Lung microvascular endothelial cell (primary cell): ENCODE results near the gene MAPKAPK2. TPM values are rescaled to one million over a fixed set of nuclear protein-coding genes. Genes with fewer than 3 reads are reported as not detected.

Source experiments
- DNase-seq, 2 donors: peaks; one replicate each; pipeline versions ENCODE4 v3.0.0 to v3.0.0-alpha.2; 2010; ENCODE audit warnings: low read depth in 2 of 2
- total RNA-seq: library from RNA; depleted of rRNA; stranded (reverse); fragments of >200 nt; gene quantifications from 2 replicates; pipeline ENCODE4 v1.2.1, GENCODE V29; 2014

Gene MAPKAPK2
- total RNA-seq, 1 donor from 2014 or later, result 30.2 TPM

- DNase-seq, result no peak
These were observed 17.6 kb downstream of the MAPKAPK2 start for GRCh38 chr1:206702260-206702659.

GRCh38 chr1:206702803-206703202 is 18.1 kb downstream of the MAPKAPK2 start:
- no peak for DNase-seq

GRCh38 chr1:206703661-206704060 is 19.0 kb downstream of the MAPKAPK2 start:
- DNase-seq, result no peak

GRCh38 chr1:206704226-206704625 is 19.5 kb downstream of the MAPKAPK2 start:
- DNase-seq, result peak in 1 of 2 donors; percentile 62

GRCh38 chr1:206705191-206705590 is 20.5 kb downstream of the MAPKAPK2 start:
- DNase-seq, result no peak

- DNase-seq, result no peak
These were observed 21.1 kb downstream of the MAPKAPK2 start for GRCh38 chr1:206705726-206706297.

- no peak for DNase-seq
These were observed 21.6 kb downstream of the MAPKAPK2 start for GRCh38 chr1:206706298-206706791.

GRCh38 chr1:206706806-206707366 is 22.2 kb downstream of the MAPKAPK2 start:
- no peak for DNase-seq

GRCh38 chr1:206708058-206708457 is 23.4 kb downstream of the MAPKAPK2 start:
- DNase-seq, result no peak

- DNase-seq, result peak in 1 of 2 donors; percentile 59
These were observed 24.2 kb downstream of the MAPKAPK2 start for GRCh38 chr1:206708882-206709281.

GRCh38 chr1:206709322-206709721 is 24.6 kb downstream of the MAPKAPK2 start:
- DNase-seq, result no peak

GRCh38 chr1:206709772-206710459 is 25.2 kb downstream of the MAPKAPK2 start:
- DNase-seq, result no peak

GRCh38 chr1:206710460-206710823 is 25.7 kb downstream of the MAPKAPK2 start:
- no peak for DNase-seq

GRCh38 chr1:206713070-206713469 is 28.4 kb downstream of the MAPKAPK2 start:
- no peak for DNase-seq

GRCh38 chr1:206713910-206714312 is 29.2 kb downstream of the MAPKAPK2 start:
- no peak for DNase-seq

GRCh38 chr1:206714331-206715058 is 29.8 kb downstream of the MAPKAPK2 start:
- DNase-seq, result peak in 1 of 2 donors; percentile 58

- DNase-seq, result no peak
These were observed 30.4 kb downstream of the MAPKAPK2 start for GRCh38 chr1:206715120-206715519.

- DNase-seq, result no peak
These were observed 30.9 kb downstream of the MAPKAPK2 start for GRCh38 chr1:206715552-206716158.

GRCh38 chr1:206716159-206716869 is 31.6 kb downstream of the MAPKAPK2 start:
- DNase-seq, result no peak

- no peak for DNase-seq
These were observed 32.4 kb downstream of the MAPKAPK2 start for GRCh38 chr1:206716870-206717673.
